ENCODE data around the gene UGT1A6.

Gene UGT1A6

GRCh38 chr2:233768076-233768475 is 75.4 kb downstream of the UGT1A6 start:
- no peak for DNase-seq

- no peak for DNase-seq
These were observed 76.6 kb downstream of the UGT1A6 start for GRCh38 chr2:233769260-233769659.

- no peak for DNase-seq
These were observed 79.5 kb downstream of the UGT1A6 start for GRCh38 chr2:233772153-233772552.

- no peak for DNase-seq
These were observed 79.9 kb downstream of the UGT1A6 start for GRCh38 chr2:233772583-233772982.

GRCh38 chr2:233773854-233774253 is 81.2 kb downstream of the UGT1A6 start:
- no peak for DNase-seq

- DNase-seq = no peak
These were observed 82.7 kb downstream of the UGT1A6 start for GRCh38 chr2:233775414-233775813.

GRCh38 chr2:233778030-233778429 is 85.3 kb downstream of the UGT1A6 start, which contains the start of gene MROH2A:
Gene MROH2A (plus strand): TSS chr2:233778330. CDS start chr2:233779359, 1,029 bp downstream.
- DNase-seq = no peak

GRCh38 chr2:233779722-233780121 is 87.0 kb downstream of the UGT1A6 start:
- no peak for DNase-seq

- DNase-seq = no peak
These were observed 88.1 kb downstream of the UGT1A6 start for GRCh38 chr2:233780771-233781170.

GRCh38 chr2:233789554-233789953 is 96.9 kb downstream of the UGT1A6 start:
- no peak for DNase-seq

- DNase-seq = no peak
These were observed 98.6 kb downstream of the UGT1A6 start for GRCh38 chr2:233791151-233791882.

- DNase-seq = no peak
These were observed 99.2 kb downstream of the UGT1A6 start for GRCh38 chr2:233791883-233792329.

- DNase-seq = no peak
These were observed 100.0 kb downstream of the UGT1A6 start for GRCh38 chr2:233792720-233793119.

- no peak for DNase-seq
These were observed 100.9 kb downstream of the UGT1A6 start for GRCh38 chr2:233793465-233794127.

- DNase-seq = no peak
These were observed 101.5 kb downstream of the UGT1A6 start for GRCh38 chr2:233794128-233794658.

GRCh38 chr2:233795735-233796171 is 103.1 kb downstream of the UGT1A6 start:
- DNase-seq = no peak

GRCh38 chr2:233796254-233796653 is 103.6 kb downstream of the UGT1A6 start:
- DNase-seq = no peak

GRCh38 chr2:233798335-233799086 is 105.8 kb downstream of the UGT1A6 start:
- DNase-seq = no peak

GRCh38 chr2:233799087-233799665 is 106.5 kb downstream of the UGT1A6 start:
- no peak for DNase-seq

GRCh38 chr2:233799716-233800115 is 107.0 kb downstream of the UGT1A6 start:
- DNase-seq = no peak

GRCh38 chr2:233800208-233800607 is 107.5 kb downstream of the UGT1A6 start:
- DNase-seq = no peak

GRCh38 chr2:233801357-233802131 is 108.9 kb downstream of the UGT1A6 start:
- DNase-seq = no peak
